ENCODE results near the gene SPOCK1. TPM values are rescaled to one million over a fixed set of nuclear protein-coding genes. Genes with fewer than 3 reads are reported as not detected.

Gene SPOCK1
- total RNA-seq, 2 donors from 2014 or later = 2.1 to 8.5 TPM

GRCh38 chr5:137309290-137309689 is 189.8 kb downstream of the SPOCK1 start:
- Histone ChIP-seq H3K36me3 (no peaks in the 10 kb centered on the region), H3K4me3 (no peak overlapping the region), H3K9ac (ENCODE audit: low read depth in 2 of 2, low read length in 2 of 2) (no peak overlapping the region), H3K9me3 (no peaks in the 10 kb centered on the region), H3K27me3 (no peaks in the 10 kb centered on the region), H3K4me1 (no peaks in the 10 kb centered on the region), H3K27ac (no peak overlapping the region)
- intact Hi-C loops (cut with DNase I) = no loop called here
- no peak for TF ChIP-seq CTCF (IDR thresholded peaks at IDR 0.05)
- no peak for DNase-seq

GRCh38 chr5:137308311-137308710 is 190.8 kb downstream of the SPOCK1 start:
- H3K27me3 ChIP-seq = no peaks in the 10 kb centered on the region
- intact Hi-C loops (cut with DNase I) = no loop called here
- H3K4me1 ChIP-seq = no peaks in the 10 kb centered on the region
- H3K27ac ChIP-seq = no peak overlapping the region
- no peaks in the 10 kb centered on the region for H3K9me3 ChIP-seq
- H3K4me3 ChIP-seq = no peak overlapping the region
- TF ChIP-seq CTCF (IDR thresholded peaks at IDR 0.05) = no peak
- H3K9ac ChIP-seq (ENCODE audit: low read depth in 2 of 2, low read length in 2 of 2) = no peak overlapping the region
- no peaks in the 10 kb centered on the region for H3K36me3 ChIP-seq
- no peak for DNase-seq

GRCh38 chr5:137306903-137307302 is 192.2 kb downstream of the SPOCK1 start:
- Histone ChIP-seq H3K9ac (ENCODE audit: low read depth in 2 of 2, low read length in 2 of 2) (no peak overlapping the region), H3K36me3 (no peaks in the 10 kb centered on the region), H3K4me1 (no peaks in the 10 kb centered on the region), H3K9me3 (no peaks in the 10 kb centered on the region), H3K4me3 (no peak overlapping the region), H3K27ac (no peak overlapping the region), H3K27me3 (no peaks in the 10 kb centered on the region)
- no peak for DNase-seq
- intact Hi-C loops (cut with DNase I) = no loop called here
- no peak for TF ChIP-seq CTCF (IDR thresholded peaks at IDR 0.05)

GRCh38 chr5:137305971-137306602 is 193.0 kb downstream of the SPOCK1 start:
- Histone ChIP-seq H3K9me3 (no peaks in the 10 kb centered on the region), H3K27ac (no peak overlapping the region), H3K9ac (ENCODE audit: low read depth in 2 of 2, low read length in 2 of 2) (no peak overlapping the region), H3K27me3 (no peaks in the 10 kb centered on the region), H3K4me3 (no peak overlapping the region), H3K4me1 (no peaks in the 10 kb centered on the region), H3K36me3 (no peaks in the 10 kb centered on the region)
- no peak for TF ChIP-seq CTCF (IDR thresholded peaks at IDR 0.05)
- intact Hi-C loops (cut with DNase I) = no loop called here
- peak; percentile 25 for DNase-seq

- intact Hi-C loops (cut with DNase I) = no loop called here
These were observed 194.8 kb downstream of the SPOCK1 start for GRCh38 chr5:137304226-137304874.

More at GRCh38 chr5:137304226-137304874, 194.8 kb downstream of the SPOCK1 start:
- Histone ChIP-seq H3K4me1 (no peaks in the 10 kb centered on the region), H3K4me3 (no peak overlapping the region), H3K36me3 (no peaks in the 10 kb centered on the region), H3K9ac (ENCODE audit: low read depth in 2 of 2, low read length in 2 of 2) (no peak overlapping the region), H3K9me3 (no peaks in the 10 kb centered on the region), H3K27ac (no peak overlapping the region), H3K27me3 (no peaks in the 10 kb centered on the region)
- no peak for TF ChIP-seq CTCF (IDR thresholded peaks at IDR 0.05)
- peak; percentile 81 for DNase-seq
